Measurements from ENCODE around the gene SUSD3.
A peak's percentile ranks its signal among the peaks of the same experiment; 100 is the strongest.
"Not testable (repeated sequence)": the region's sequence is repeated elsewhere in the genome, so short reads cannot be mapped to it uniquely, and the experiment has no call there.

SUSD3 gene

DNA sequence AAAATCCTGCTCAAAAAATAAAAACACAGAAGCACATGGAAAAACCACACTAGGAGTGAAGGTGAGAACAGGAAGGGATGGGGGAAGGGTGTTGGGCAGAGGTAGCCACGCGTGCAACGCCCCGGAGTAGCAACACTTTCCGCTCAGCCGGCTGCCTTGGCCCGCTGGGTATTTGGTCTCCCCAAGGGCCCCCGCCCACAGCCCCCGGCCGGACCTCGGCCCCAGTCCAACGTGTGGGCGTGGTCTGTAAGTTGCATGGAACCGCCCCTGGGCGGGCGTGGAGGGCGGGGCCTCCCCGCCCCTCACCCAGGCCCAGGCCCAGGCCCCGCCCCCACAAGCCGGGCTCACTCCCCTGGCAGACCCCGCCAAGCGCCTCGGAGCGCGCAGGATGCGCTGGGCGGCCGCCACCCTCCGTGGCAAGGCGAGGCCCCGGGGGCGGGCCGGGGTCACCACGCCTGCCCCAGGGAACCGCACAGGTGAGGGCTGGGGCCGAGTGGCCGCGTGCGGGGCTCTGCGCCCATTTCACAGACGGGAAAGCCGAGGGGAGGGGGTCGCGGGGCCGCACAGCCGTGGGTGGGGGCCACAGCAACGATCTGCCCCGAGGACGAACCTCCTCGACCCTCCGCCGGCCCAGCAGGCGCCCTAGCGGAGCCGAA lies at the start of gene SUSD3:
Gene SUSD3 (plus strand): TSS at position 347 of the 656 bp plus-strand sequence. CDS start 42 bp downstream, at position 389.
- no peak for DNase-seq

DNA sequence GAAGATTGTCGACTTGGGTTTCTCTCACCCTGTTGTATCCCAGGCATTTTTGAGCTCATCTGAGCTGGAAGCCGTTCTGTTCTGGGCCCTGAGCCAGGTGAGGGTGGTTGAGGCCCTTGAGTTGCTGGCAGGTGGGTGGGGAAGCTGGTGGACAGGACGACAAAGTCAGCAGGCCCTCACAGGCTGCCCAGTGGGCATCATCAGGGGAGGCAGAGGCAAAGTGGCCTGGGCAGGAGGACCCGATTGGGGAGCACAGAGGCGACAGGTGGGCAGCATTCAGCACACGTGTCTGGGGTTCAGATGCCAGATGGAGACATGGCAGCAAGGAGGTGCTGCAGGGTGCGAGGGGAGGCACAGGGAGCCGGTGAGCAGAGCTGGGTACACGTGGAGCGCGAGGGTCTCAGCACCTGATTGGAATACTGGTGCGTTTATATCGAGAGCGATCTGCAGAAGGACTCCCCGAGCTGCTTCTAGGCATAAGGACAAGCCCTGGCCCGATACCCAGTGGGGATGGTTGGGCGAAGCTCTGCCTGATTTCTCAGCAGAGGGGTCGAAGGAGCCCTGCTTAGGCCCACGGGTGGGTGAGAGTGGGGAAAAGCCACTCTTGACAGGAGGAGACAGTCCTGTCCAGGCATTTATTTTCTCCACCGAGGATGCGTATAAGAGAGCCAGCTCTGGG lies 49.0 kb upstream of the SUSD3 start:
- DNase-seq = no peak

DNA sequence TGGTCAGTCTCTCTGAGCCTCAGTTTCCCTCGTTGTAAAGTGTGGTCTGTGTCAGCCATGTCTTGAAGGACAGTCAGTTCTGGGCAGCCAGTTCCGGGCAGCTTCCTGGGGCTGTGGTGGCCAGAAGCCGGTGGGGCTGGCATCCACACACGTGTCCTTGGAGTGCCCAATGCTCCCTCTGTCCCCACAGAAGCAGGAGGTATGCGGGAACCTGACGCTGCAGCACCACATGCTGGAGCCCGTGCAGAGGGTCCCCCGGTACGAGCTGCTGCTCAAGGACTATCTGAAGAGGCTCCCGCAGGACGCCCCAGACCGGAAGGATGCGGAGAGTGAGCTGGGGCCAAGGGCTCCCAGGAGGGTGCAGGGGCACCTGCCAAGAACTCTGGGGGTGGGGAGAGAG lies 48.4 kb upstream of the SUSD3 start:
- no peak for DNase-seq

DNA sequence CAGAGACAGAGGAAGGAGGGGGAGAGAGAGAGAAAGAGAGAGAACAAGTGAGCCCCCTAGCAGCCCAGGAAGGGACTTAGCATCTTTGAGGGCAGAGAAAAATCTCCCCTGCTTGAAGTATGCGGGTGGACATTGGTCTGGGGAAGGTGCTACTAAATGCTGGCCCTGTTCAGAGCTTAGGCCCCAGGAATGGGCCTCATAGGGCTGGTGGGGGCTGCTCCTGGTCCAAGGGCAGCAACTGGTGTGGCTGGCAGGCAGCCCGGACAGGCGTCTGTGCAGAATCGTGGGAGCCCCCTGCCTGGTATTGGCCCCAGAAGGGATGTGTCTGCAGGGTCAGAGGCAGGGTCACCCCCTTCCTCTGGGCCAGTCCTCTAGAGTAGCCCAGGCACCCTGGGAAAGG lies 47.8 kb upstream of the SUSD3 start:
- no peak for DNase-seq

DNA sequence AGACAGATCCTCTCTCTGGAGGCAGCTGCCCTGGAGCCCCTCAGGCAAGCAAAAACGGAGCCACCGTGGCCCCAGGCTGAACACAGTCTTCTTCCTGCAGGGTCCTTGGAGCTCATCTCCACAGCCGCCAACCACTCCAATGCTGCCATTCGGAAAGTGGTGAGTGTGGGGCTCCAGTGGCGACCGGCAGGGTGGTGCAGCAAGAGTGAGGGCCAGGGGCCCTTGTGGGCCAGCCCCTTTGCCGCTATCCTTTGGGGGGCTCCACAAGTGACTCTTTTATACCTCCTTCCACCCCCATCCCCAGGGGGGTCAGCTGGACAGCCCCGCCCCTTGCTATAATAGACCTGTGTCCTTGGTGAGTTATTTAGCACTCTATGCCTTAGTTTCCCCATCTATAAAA lies 47.4 kb upstream of the SUSD3 start:
- DNase-seq = no peak

DNA sequence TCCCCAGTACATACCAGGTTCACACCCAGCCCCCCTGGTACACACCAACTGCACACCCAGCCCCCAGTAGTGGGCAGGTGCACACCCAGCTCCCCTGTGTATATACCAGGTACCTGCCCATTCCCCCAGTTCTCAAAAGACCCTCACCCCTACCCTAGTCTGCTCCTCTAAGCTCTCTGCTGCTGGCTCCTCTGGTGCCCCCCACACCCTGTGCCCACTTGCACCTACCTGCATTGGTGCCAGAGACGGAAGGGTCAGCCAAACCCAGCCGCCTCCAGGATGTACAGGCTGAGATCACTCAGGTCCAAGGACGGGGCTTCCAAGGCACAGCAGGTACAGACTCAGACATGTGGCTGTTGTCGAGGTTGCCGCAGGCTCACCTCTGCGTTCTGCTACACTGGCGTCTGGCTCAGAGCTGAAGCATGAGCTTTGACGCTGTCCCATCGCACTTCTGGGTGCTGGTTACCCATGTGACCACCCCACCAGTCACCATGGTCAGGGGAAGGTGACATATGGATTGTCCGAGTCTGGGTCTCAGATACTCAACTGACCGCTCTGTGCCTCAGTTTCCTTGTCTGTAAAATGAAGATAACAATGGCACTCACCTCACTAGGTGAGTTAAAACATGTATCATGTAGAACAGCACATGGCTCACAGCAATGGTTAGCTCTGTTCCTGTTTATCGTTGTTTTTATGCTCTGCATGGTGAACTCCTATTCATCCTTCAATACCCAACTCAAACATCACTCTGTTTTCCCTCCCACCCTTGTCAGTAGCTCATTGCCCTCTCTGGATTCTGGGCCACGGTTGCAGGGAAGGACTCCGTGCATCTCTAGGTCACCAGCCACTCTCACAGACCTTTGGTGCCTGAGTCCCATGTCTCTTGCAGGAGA lies 45.3 kb upstream of the SUSD3 start:
- DNase-seq = no peak

DNA sequence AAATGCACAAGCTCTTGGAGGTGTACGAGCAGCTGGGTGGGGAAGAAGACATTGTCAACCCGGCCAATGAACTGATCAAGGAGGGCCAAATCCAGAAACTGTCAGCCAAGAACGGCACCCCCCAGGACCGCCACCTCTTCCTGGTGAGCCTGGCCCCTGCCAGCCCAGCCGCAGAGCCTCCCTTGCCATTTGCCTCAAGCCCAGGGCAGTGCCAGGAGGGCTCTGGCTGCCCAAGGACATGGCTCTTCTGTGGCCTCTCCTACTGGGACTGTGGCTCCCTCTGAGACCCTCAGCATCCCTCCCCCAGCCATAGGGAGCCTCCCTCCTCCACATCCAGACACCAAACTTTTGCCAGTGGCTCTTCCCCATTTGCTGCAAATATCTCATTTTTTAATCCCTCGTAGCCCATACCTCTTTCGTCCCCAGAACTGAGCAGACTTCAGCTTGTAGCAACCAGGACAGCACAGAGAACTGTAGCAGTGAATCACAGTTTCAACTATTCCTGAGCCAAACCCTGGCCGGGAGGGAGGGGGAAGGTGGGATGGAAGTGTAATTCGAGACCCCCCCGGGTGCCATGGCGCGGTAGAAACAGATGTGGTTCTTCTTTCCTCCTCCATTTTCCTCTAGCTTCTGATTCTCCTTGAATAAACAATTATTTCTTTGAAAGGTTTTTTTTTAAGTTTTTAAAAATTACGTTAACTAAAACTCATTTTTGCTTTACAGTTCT lies 44.5 kb upstream of the SUSD3 start:
- DNase-seq = no peak

DNA sequence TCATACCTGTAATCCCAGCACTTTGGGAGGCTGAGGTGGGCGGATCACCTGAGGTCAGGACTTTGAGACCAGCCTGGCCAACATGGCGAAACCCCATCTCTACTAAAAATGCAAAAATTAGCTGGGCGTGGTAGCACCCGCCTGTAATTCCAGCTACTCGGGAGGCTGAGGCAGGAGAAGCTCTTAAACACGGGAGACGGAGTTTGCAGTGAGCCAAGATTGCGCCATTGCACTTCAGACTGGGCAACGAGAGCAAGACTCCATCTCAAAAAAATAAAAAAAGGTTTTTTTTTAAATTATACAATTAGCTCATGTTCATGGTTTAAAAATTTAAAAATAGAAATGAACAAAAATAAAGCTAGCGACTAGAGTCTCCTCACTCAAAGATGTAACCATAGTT lies 43.3 kb upstream of the SUSD3 start:
- DNase-seq = not testable (repeated sequence)

DNA sequence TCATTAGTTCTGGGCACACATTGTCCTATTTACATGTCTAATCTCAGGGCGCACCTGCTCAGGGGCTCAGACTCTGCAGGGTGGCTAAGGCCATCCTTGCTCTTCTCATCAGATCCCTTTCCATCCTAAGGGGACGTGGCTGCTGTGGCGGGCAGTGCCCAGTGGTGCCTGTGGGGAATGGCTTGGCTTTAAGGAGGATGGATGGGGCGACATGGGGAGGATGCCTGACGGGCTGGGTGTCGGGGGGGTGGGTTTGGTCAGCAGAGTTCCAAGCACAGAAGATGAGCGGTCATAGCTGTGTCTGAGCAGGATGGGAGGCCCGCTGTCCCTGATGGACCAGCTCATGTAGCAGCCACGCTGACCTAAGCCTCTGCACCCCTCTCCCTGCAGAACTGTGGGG lies 40.9 kb upstream of the SUSD3 start:
- DNase-seq = no peak

DNA sequence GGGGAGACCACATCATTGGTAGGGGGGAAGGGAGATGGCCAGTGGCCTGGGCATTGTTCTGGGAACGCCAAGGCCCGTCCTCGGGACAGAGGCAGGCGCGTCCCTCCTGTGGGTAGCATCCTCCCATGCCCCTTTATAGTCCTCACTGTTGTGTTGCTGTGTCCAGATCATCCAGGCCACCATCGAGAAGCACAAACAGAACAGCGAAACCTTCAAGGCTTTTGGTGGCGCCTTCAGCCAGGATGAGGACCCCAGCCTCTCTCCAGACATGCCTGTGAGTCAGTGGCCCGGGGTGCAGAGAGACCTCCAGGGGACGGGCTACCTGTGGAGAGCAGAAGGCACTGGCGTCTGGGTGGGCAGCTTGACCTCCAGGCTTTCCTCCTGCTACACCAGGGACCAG lies 38.4 kb upstream of the SUSD3 start:
- DNase-seq = no peak

DNA sequence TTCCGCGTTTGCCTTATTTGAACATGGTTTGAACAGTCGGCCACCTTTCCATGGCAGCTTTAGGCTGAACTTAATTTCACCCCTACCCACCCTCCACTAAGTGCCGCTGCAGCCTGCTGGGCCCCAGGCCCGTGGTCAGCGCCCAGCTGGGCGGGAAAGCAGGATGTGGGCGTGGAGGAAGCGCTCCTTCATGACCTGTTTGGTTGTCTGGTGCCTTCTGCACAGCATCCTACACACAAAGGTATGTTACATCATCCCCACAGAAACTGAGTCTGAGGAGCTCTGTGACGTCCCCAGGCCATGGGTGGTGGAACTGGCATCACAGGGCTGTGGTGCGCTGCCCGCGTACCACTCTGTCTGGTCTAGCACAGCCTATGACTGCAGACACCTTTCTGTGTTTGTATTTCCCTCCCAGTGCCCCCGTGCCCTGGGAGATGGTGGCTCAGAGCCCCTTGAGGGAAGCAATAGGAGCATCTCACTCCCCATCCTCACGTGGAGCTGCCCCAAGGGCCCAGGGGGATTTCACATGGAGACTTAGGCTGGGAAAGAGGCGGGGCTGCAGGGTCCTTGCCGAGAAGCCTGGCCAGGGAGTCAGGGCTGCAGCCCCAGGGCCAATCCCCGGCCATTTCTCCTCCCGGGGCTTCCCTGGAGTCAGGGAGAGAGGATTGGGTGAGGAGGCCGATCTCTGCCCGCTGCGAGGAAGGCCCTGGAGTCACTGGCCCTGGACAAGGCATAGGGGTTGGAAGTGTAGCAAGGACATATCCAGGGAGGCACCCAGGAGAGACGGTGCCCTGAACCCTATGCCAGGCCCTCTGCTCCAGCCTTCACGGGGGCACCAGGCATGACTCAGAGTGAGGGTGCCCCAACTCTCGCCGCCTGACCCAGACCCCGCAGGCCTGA lies 37.5 kb upstream of the SUSD3 start:
- DNase-seq = no peak

DNA sequence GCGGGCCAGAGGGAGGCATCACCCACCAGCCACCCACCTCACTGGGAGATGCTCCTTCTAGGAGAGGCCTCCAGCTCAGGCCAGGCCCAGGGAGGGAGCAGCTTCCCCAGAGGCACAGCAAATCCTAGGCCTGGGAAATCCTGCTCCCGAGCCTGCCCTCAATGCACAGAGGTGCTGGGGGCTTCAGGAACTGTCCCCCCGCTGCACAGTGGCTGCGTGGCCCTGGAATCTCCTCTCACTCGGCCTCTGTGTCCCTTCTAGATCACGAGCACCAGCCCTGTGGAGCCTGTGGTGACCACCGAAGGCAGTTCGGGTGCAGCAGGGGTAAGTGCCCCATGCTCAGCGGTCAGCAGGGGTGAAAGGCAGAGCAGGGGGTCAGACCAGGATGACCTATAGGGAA lies 36.4 kb upstream of the SUSD3 start:
- no peak for DNase-seq

DNA sequence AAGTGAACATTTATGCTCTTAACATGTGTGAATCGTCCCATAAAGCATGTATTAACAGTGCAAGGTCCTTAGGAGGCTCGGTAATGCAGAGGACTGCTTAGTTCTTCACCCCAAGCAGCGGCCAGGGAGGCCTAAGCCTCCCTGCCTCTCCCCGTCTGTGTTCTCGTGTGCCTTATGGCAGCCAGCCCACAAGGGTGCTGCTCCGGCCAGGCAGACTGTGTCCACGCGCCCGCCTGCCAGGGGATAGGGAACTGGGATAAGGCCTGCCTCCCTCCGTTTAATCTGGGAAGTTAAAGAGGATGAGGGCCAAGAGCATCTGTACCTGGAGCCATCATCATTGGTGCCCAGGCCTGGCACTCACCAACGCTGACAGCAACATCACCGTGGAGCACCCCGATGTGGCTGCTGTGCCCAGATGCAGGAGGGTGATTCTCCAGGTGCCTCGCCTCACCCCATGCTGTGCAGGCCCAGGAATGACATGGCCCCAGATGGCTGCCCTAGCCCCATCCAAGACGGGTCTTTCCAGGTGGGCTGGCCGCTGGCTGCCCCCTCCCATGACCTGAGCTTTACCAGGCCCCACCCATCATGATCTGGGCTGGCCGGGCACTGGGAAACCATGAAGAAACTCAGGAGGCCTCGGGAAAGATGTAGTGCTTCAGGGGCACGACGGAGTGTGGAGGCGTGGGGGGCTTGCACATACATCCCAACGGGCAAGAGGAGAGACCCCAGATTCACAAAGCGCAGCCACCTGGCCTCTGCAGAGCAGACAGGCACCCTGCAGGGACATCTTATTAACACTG lies 35.6 kb upstream of the SUSD3 start:
- DNase-seq = no peak

DNA sequence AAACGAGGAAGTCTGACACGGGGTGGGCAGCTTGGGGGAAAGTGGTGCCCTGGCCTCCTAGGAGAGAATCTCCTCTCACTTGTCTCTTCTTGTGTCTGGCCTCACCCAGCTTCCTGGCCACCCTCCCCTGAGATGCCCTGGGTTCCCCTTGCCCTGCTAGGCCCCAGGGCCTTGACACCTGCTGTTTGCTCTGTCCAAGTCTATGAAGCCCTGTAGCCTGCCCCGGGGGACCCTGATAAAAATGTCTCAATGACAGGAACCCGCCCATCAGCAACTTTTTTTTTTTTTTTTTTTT lies 35.0 kb upstream of the SUSD3 start:
- DNase-seq = no peak

DNA sequence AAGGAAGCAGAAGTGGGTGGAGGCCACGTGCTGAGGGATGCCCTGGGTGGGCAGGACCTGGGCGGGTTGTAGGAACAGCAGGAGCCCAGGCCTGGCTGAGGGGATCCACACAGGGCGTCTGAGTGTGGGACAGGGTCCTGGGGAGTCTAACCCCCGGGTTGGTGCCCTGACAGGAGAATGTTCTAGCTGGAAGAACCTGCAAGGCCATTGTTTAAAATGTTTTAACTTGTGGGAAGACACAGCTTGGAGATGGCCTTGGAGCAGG lies 33.9 kb upstream of the SUSD3 start:
- no peak for DNase-seq

DNA sequence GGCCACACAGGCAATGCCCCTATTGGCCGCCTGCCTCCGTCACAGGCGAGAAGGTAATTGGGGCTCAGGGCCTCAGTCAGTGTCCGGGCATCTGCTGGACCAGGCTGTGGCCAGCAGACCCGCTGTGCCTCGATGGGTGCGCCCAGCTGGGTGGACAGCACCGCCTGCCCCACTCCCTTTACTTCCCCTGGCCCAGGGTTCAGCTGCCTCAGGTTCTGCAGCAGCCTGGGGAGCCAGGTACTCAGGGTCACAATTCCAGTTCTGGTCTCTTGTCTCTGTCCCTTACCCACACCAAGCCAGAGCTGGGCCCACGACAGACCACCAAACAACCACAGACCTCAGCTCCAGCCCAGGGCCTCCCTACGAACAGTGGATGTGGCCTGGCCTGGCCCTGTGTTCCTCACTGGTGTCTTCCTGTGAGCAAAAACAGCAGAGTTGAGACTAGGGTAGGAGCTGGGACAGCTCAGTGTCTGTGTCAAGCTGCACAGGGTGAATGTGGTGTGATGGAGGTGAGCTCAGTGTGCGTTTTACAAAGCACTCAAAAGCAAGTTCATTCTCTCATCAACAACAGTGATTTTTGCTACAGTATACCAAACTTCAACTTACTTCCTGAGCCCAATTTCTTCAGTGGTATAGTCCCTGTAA lies 33.4 kb upstream of the SUSD3 start:
- no peak for DNase-seq

DNA sequence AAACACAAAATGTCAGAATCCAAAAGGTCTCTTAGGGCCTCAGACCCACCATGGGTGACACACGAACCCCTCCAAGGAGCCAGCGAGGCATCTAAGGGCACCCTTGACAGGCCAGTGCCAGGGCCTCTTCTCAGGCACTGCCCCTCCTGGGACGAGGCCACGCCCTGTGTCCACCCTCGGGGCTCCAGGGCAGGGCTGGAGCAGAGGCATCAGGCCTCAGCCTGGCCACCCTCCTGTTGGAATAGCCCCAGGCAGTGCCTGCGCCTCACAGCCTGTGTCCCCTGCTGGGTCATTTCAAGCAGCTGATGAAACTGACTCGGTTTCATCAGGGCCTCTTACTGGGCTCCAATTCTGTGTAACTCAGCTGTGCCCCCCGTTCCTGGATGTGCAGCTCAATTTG lies 32.8 kb upstream of the SUSD3 start:
- DNase-seq = no peak

DNA sequence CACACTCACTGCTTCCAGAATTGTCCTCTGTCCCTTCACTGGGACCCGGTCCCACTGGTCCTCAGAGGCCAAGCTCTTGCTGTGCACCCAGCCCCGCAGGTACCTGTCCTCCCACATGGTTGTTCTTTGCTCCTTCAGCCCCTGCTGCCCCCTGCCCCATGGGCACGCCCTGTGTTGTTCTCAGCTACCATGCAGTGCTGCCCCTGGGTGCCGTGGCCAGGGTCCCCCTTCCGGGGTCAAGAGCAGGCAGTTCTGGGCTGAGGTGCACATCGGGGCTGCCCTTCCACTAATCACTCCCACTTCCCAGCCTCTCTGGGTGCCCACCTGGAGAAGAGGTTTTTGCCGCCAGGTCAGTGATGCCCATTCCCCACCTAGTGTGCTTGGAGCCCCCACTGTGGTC lies 31.9 kb upstream of the SUSD3 start:
- DNase-seq = no peak

DNA sequence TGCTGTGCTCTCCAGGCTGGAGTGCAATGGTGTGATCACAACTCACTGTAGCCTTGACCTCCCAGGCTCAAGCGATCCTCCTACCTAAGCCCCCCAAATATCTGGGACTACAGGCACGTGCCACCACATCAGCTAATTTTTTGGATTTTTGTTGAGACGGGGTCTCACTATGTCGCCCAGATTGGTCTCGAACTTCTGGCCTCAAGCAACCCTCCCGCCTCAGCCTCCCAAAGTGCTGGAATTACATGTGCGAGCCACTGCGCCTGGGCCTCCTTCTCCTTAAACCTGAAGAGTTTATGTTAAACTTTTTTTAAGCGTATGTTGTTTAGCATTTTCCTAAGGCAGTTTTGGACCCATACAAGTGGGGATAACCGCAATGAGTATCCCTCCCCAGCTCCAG lies 30.8 kb upstream of the SUSD3 start:
- no peak for DNase-seq

DNA sequence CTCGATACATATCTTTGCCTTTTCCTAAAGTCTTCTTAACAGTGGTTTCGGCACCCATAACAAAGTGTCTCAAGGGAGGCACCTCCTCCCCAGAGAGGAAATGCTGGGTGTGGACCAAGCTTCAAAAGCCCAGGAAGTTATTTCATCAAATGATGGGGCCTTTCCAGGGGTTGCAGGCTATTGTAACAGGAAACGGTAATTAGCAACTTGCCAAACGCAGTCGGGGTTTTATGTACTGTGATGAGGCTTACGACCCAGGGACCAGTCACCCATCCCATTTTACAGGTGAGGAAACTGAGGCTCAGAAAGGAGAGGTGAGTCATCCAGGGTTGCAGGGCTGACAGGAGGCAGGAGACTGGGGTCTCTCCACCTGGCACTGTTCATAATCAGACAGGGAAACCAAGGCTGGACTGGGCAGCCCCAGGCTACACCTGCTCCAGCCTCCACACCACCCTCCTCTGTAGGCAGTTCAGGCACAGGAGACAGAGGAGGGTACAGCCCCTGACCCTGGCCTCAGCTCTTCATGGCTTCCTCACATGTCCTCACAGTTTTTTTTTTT lies 30.0 kb upstream of the SUSD3 start:
- peak; percentile 11 for DNase-seq
